Measurements from ENCODE around the gene TGM6. TPM values are rescaled to one million over a fixed set of nuclear protein-coding genes. Genes with fewer than 3 reads are reported as not detected.

TGM6 gene
- total and polyA plus RNA-seq, 10 donors = not detected

GRCh38 chr20:2333821-2334220, 46.9 kb upstream of the TGM6 start:
- WGBS, 5 donors = 79 to 88% (median 86%) methylated on average over 6 of the region's 6 CpGs
- TF ChIP-seq, protein P1, sequence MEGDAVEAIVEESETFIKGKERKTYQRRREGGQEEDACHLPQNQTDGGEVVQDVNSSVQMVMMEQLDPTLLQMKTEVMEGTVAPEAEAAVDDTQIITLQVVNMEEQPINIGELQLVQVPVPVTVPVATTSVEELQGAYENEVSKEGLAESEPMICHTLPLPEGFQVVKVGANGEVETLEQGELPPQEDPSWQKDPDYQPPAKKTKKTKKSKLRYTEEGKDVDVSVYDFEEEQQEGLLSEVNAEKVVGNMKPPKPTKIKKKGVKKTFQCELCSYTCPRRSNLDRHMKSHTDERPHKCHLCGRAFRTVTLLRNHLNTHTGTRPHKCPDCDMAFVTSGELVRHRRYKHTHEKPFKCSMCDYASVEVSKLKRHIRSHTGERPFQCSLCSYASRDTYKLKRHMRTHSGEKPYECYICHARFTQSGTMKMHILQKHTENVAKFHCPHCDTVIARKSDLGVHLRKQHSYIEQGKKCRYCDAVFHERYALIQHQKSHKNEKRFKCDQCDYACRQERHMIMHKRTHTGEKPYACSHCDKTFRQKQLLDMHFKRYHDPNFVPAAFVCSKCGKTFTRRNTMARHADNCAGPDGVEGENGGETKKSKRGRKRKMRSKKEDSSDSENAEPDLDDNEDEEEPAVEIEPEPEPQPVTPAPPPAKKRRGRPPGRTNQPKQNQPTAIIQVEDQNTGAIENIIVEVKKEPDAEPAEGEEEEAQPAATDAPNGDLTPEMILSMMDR (IDR thresholded peaks at IDR 0.05 in 8 of 11, conservative IDR thresholded peaks at IDR 0.05 in 3 of 11) = no peak
- TF ChIP-seq POLR2A (IDR thresholded peaks at IDR 0.05) = no peak
- TF ChIP-seq POLR2AphosphoS5 (IDR thresholded peaks at IDR 0.05) = no peak
- peaks cover 0 to 11% (median 0%) of the 10 kb centered on the region in 6 donors for H3K4me1 ChIP-seq
- H3K27ac ChIP-seq = no peak overlapping the region
- no peaks in the 10 kb centered on the region for H3K36me3 ChIP-seq
- peaks cover 0 to 7% (median 0%) of the 10 kb centered on the region in 7 donors for H3K27me3 ChIP-seq (replicated peaks in 1 of 7)
- DNase-seq = no peak
- intact Hi-C loops (cut with DNase I; ENCODE audit: low total_unique reads) = no loop called here
- no peaks in the 10 kb centered on the region for H3K9me3 ChIP-seq
- H3K4me3 ChIP-seq = no peak overlapping the region

- H3K36me3 ChIP-seq = no peaks in the 10 kb centered on the region
- H3K4me3 ChIP-seq = no peak overlapping the region
- H3K27ac ChIP-seq = no peak overlapping the region
- peaks cover 0 to 13% (median 0%) of the 10 kb centered on the region in 7 donors for H3K27me3 ChIP-seq (replicated peaks in 1 of 7)
- H3K4me1 ChIP-seq = peaks cover 0 to 12% (median 0%) of the 10 kb centered on the region in 6 donors
- WGBS, 5 donors = 83 to 94% (median 88%) methylated on average over 9 of the region's 9 CpGs
- TF ChIP-seq, protein P1 (IDR thresholded peaks at IDR 0.05 in 8 of 11, conservative IDR thresholded peaks at IDR 0.05 in 3 of 11) = no peak
- TF ChIP-seq POLR2A (IDR thresholded peaks at IDR 0.05) (no peak), POLR2AphosphoS5 (IDR thresholded peaks at IDR 0.05) (no peak)
- DNase-seq = no peak
- H3K9me3 ChIP-seq = no peaks in the 10 kb centered on the region
- intact Hi-C loops (cut with DNase I; ENCODE audit: low total_unique reads) = no loop called here
Observed at GRCh38 chr20:2335096-2335870, 45.4 kb upstream of the TGM6 start.

DNA sequence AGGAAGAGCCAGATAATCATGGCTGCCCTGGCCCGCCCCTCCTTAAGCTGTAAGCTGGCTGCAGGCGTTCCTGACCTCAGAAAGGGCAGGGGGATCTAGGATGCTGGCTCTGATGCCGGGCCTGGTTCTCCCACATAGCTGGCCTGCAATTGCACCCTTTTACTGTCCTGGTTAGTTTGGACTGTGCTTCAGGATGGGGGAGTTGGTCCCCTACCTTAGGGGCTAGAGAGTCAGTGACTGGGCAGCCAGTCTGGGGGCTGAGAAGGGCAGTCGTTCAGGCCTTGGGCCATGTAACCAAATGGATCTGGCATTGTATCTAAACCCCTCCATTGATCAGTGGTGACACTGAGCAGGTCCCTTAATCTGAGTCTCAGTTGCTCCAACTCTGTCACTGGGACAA, 44.2 kb upstream of the TGM6 start:
- DNase-seq = no peak
- peaks cover 0 to 10% (median 0%) of the 10 kb centered on the region in 6 donors for H3K4me1 ChIP-seq
- H3K27ac ChIP-seq = no peak overlapping the region
- intact Hi-C loops (cut with DNase I; ENCODE audit: low total_unique reads) = no loop called here
- TF ChIP-seq POLR2A (IDR thresholded peaks at IDR 0.05) = no peak
- TF ChIP-seq, protein P1 (IDR thresholded peaks at IDR 0.05 in 8 of 11, conservative IDR thresholded peaks at IDR 0.05 in 3 of 11) = no peak
- TF ChIP-seq POLR2AphosphoS5 (IDR thresholded peaks at IDR 0.05) = no peak
- H3K27me3 ChIP-seq (replicated peaks in 1 of 7) = peaks cover 0 to 17% (median 0%) of the 10 kb centered on the region in 7 donors
- WGBS, 5 donors = 69 to 96% (median 76%) methylated on average over 3 to 4 of the region's 4 CpGs
- H3K9me3 ChIP-seq = no peaks in the 10 kb centered on the region
- no peaks in the 10 kb centered on the region for H3K36me3 ChIP-seq
- H3K4me3 ChIP-seq = no peak overlapping the region

GRCh38 chr20:2337142-2337541, 43.6 kb upstream of the TGM6 start:
- Histone ChIP-seq H3K4me1 (peaks cover 0 to 10% (median 0%) of the 10 kb centered on the region in 6 donors), H3K36me3 (no peaks in the 10 kb centered on the region), H3K4me3 (no peak overlapping the region), H3K9me3 (no peaks in the 10 kb centered on the region), H3K27ac (no peak overlapping the region), H3K27me3 (replicated peaks in 1 of 7) (peaks cover 0 to 17% (median 0%) of the 10 kb centered on the region in 7 donors)
- intact Hi-C loops (cut with DNase I; ENCODE audit: low total_unique reads) = no loop called here
- 86 to 92% (median 90%) methylated on average over 5 of the region's 5 CpGs for WGBS, 5 donors
- no peak for TF ChIP-seq POLR2AphosphoS5 (IDR thresholded peaks at IDR 0.05)
- no peak for TF ChIP-seq POLR2A (IDR thresholded peaks at IDR 0.05)
- TF ChIP-seq, protein P1 (IDR thresholded peaks at IDR 0.05 in 8 of 11, conservative IDR thresholded peaks at IDR 0.05 in 3 of 11) = no peak
- DNase-seq = no peak

All from spleen (tissue), 11 donors.